T-helper 1 cell treated with Interleukin-12 subunit alpha and Interleukin-12 subunit beta and Interleukin-4 antibody, amounts not matched to agents 30 ng/mL and 1 ng/mL, for 36 hours (primary cell): ENCODE results near the gene IL27RA. TPM values are rescaled to one million over a fixed set of nuclear protein-coding genes. Genes with fewer than 3 reads are reported as not detected.

Source experiments
- intact Hi-C: fragments of 100-400 bp; cut with micrococcal nuclease; formaldehyde crosslinking; loops from one replicate; pipeline ENCODE4 v1.15.1; 2024
- total RNA-seq: library from RNA; stranded (reverse); gene quantifications from 2 replicates; pipeline ENCODE4 v1.2.3, GENCODE V29; 2022

Gene IL27RA
- total RNA-seq, 1 donor from 2014 or later: 146 TPM

- intact Hi-C loops: no loop called here
Observed at GRCh38 chr19:14056741-14057356, 25.3 kb downstream of the IL27RA start.

- intact Hi-C loops: no loop called here
Observed at GRCh38 chr19:14058182-14059092, 26.9 kb downstream of the IL27RA start.

DNA sequence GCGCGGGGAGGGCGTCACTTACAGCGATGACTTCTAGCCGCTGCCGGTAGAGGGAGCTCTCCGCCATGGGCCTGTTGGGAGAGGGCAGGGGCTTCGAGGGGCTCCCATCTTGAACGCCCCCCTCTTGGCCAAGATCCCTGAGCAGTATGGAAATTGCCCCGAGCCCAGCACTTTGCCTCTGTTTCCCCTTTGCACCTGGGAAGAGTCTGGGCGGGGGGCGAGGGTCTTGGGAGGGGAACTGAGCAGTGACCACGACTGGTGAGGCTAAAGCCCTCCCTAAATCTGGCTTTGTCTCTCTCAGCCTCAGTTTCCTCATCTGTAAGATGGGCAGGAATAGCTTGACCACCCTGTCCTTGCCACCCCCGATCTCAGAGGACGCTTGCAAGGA, 27.5 kb downstream of the IL27RA start:
- intact Hi-C loops: no loop called here

- intact Hi-C loops: no loop called here
Observed at GRCh38 chr19:14059652-14060155, 28.1 kb downstream of the IL27RA start.

DNA sequence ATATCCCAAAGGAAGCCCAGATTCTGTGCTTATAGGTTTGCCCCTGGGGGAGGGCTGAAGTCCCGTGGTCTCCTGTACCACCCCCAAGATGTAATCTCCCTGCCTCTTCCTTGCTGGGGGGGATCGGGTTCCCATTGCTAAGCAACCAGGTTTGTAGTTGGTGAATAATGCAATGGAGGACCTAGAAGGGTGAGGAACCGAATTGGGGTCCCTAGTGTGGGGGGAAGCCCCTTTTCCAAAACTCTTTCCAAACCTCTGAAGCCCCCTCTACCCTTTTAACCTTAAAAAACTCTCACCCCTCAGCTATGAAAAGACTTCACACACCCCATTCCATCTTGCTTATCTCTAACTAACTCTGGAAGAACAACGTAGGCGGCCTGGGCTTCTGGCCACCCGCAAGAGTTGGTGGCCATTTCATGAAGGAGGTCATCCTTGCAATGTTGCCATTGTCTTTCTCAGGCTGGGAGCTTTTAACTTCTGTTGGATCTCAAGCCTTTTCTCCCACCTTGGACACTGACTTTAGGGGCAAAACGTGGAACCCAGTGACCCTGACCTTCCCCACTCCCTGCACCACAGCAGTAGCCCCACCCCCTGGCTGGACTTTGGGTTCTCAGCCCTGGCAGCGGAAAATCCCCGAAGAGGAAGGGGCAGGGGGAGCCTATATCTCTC, 29.7 kb downstream of the IL27RA start:
- intact Hi-C loops: no loop called here

- intact Hi-C loops: no loop called here
Observed at GRCh38 chr19:14061751-14062557, 30.4 kb downstream of the IL27RA start, which contains the start of gene PALM3. Gene PALM3, minus strand, starts transcription at chr19:14062076. Its CDS starts 96 bp downstream, at chr19:14061980.

DNA sequence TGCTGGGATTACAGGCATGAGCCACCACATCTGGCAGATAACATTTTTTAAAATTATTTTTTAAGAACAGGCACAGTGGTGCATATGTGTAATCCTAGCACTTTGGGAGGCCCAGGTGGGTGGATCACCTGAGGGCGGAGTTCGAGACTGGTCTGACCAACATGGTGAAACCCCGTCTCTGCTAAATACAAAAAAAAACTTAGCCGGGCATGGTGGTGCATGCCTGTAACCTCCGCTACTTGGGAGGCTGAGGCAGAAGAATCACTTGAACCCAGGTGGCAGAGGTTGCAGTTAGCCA, 30.9 kb downstream of the IL27RA start:
- intact Hi-C loops: no loop called here

DNA sequence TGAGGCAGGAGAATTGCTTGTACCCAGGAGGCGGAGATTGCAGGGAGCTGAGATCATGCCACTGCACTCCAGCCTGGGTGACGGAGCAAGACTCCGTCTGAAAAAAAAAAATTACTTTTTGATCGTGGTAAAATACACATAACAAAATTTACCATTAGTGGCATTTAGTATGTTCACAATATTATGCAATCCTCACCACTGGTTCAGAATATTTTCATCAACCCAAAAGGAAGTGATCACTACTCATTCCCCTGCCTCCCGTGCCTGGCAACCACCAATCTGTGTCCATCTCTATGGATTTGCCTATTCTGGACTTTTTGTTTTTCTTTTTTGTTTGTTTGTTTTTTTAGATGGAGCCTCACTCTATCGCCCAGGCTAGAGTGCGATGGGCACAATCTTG, 31.5 kb downstream of the IL27RA start:
- intact Hi-C loops: no loop called here

GRCh38 chr19:14066134-14066533, 34.6 kb downstream of the IL27RA start:
- intact Hi-C loops: no loop called here

DNA sequence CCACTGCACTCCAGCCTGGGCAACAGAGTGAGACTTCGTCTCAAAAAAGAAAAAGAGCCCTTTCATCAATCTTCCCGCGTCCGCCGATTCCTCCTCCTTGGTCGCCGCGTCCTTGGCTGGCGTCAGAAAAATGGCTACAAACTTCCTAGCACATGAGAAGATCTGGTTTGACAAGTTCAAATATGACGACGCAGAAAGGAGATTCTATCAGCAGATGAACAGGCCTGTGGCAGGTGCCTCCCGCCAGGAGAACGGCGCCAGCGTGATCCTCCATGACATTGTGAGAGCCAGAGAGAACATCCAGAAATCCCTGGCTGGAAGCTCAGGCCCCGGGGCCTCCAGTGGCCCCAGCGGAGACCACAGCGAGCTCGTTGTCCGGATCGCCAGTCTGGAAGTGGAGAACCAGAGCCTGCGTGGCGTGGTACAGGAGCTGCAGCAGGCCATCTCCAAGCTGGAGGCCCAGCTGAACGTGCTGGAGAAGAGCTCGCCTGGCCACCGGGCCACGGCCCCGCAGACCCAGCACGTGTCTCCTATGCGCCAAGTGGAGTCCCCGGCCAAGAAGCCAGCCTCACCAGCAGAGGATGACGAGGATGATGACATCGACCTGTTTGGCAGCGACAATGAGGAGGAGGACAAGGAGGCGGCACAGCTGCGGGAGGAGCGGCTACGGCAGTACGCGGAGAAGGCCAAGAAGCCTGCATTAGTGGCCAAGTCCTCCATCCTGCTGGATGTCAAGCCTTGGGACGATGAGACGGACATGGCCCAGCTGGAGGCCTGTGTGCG, 38.9 kb downstream of the IL27RA start:
- intact Hi-C loops: loop anchor here (5.0 kb wide), 2 partner anchors 38 to 277 kb away; partner anchors contain the start of gene IL27RA

- intact Hi-C loops: loop anchor here (1.0 to 5.0 kb wide), 5 partner anchors 9 to 475 kb away; partner anchors contain the start of genes ASF1B and IL27RA
Observed at GRCh38 chr19:14072535-14073260, 41.1 kb downstream of the IL27RA start, which contains the start of gene MISP3. Gene MISP3, plus strand, starts transcription at chr19:14072786. Its CDS starts 524 bp downstream, at chr19:14073310.

DNA sequence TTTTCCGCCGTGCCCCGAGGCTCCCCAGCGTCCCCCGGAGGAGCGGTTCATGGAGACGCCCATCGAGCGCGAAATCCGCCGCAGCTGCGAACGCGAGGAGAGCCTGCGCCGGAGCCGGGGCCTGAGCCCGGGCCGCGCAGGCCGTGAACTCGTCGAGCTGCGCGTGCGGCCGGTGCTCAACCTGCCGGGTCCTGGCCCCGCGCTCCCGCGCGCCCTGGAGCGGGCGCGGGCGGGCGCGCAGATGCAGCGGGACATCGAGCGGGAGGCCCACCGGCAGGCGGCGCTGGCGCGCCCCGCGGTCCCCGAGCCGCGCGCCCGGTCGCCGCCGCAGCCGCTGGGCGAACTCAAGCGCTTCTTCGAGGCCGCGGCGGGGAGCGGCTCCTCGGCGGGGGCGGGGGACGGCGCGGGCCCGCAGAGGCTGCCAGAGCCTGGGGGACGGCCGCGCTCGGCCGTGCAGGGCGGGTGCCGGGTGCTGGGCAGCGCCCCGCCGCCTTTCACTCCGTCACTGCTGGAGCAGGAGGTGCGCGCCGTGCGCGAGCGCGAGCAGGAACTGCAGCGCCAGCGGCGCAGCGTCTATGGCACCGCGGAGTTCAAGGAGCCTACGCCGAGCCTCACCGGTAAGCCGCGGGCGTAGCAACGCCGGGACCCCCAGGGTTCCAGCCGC, 41.8 kb downstream of the IL27RA start:
- intact Hi-C loops: loop anchor here (1.0 to 5.0 kb wide), 5 partner anchors 8 to 476 kb away; partner anchors contain the start of genes ASF1B and IL27RA

DNA sequence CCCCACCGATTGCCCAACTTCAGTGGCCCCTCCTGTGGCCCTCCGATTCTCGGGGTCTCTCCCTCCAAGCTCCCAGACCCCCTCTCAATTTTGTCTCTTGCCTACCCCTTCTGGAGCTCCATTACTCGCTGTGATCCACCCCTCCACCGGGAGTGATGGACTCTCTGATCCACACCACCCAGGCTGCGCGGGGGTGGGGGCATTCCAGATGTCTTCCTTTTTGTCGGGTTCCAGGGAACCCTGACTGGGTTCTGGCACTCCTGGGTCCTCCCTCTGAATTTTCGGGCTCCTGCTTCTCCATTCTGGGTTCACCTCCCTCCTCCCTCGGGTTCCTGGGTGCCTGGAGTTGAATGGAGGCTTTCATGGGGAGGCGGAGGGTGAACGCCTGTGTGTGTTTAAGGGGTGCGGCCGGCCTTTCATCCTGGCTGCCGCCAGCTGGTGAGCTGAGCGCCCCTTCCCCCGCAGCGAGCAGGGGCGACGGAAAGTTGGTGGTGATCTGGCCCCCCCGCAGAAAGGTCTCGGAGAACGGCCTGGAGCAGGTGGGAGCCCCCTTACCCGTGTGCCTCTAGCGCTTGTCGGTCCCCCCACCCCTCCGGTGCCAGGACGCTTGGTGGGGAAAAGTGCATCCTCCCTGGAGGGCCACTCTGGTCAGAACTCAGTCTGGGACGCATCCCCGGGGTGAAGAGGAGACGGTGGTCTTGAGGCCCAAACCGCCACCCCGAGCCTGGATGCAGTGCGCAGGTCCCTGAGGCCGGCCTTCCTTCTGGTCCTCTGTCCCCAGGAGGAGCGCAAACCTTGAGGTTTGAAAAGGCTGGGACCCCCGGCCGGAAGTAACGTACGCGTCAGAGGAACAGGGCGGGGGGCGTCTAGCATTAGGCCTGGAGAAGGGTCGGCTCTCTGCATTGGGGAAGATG, 42.6 kb downstream of the IL27RA start:
- intact Hi-C loops: loop anchor here (1.0 to 5.0 kb wide), 6 partner anchors 7 to 477 kb away; partner anchors contain the start of genes ASF1B, IL27RA and SAMD1

- intact Hi-C loops: no loop called here
Observed at GRCh38 chr19:14078411-14078810, 46.8 kb downstream of the IL27RA start.

- intact Hi-C loops: loop anchor here (1.0 to 2.0 kb wide), 14 partner anchors 8 to 930 kb away; partner anchors contain the start of genes ASF1B, BRME1, C19orf53 and CC2D1A
Observed at GRCh38 chr19:14080887-14081796, 49.6 kb downstream of the IL27RA start.
